ENCODE measurements around the gene PSMB5. TPM values are rescaled to one million over a fixed set of nuclear protein-coding genes. Genes with fewer than 3 reads are reported as not detected.

Gene PSMB5
- total RNA-seq, 3 donors from 2014 or later: 220 to 231 (median 227) TPM

DNA sequence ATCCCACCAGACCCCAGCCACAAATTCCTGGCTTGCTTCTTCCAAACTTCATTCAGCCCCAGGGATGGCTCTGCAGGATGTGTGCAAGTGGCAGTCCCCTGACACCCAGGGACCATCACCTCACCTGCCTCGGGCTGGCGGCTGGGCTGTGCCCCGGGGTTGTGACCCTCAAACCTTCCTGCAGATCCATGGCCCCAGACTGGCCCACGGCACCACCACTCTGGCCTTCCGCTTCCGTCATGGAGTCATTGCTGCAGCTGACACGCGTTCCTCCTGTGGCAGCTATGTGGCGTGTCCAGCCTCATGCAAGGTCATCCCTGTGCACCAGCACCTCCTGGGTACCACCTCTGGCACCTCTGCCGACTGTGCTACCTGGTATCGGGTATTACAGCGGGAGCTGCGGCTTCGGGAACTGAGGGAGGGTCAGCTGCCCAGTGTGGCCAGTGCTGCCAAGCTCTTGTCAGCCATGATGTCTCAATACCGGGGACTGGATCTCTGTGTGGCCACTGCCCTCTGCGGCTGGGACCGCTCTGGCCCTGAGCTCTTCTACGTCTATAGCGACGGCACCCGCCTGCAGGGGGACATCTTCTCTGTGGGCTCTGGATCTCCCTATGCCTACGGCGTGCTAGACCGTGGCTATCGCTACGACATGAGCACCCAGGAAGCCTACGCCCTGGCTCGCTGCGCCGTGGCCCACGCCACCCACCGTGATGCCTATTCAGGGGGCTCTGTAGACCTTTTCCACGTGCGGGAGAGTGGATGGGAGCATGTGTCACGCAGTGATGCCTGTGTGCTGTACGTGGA is 7.7 kb upstream of the PSMB5 start, which contains the start of gene PSMB11:
PSMB11 (plus strand) TSS at position 51 of the 804 bp plus-strand sequence; CDS start at position 65, 14 bp downstream.
- ATAC-seq: no peak
- H3K4me1 Mint-ChIP-seq (ENCODE audit: low read depth): no peaks in the 10 kb centered on the region
- H3K4me3 Mint-ChIP-seq: no peak within 1 kb of the TSS
- no peak for DNase-seq
- no peaks in the 10 kb centered on the region for H3K9me3 Mint-ChIP-seq
- no peaks in the 10 kb centered on the region for H3K36me3 Mint-ChIP-seq (ENCODE audit: insufficient read depth)
- H3K27me3 Mint-ChIP-seq (ENCODE audit: low read depth): peaks cover 2% of the 10 kb centered on the region

DNA sequence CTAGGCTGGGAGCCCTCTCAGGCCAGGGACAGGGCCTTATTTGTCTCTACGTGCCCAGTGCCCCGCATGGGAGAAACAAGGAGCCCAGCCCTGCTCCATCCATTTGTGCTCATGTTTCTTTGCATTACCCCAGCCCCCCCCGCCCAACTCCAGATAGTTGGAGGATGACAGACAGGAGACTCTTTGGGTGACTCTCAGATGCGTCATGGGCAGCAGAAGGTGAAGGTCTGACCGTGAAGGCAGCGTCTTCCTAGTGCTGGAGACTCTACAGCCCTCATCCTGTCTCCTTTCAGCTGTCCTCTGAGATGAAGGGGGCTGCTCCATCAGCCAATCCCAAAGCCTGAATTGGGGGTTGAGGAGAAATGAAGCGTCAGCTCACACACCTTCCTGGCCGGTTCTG is 7.0 kb upstream of the PSMB5 start:
- no peak overlapping the region for H3K4me3 Mint-ChIP-seq
- no peaks in the 10 kb centered on the region for H3K9me3 Mint-ChIP-seq
- no peak for DNase-seq
- no peaks in the 10 kb centered on the region for H3K36me3 Mint-ChIP-seq (ENCODE audit: insufficient read depth)
- H3K4me1 Mint-ChIP-seq (ENCODE audit: low read depth): no peaks in the 10 kb centered on the region
- ATAC-seq: no peak
- no peaks in the 10 kb centered on the region for H3K27me3 Mint-ChIP-seq (ENCODE audit: low read depth)

DNA sequence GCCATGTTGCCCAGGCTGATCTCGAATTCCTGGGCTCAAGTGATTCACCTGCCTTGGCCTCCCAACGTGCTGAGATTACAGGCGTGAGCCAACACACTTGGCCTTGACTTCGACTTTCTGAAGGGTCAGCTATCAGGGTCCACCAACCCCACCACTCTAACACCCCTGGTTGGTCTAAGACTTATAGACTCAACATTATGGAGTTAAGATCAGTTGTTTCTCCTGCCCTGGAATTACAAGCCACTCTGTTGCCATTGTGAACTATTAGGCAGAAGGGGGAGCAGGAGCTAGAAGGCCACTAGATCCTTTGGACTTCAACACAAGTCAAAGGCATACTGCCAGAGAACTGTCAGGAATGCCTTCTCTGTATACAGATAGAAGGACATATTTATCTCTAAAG is 5.4 kb upstream of the PSMB5 start:
- Mint-ChIP-seq H3K27me3 (ENCODE audit: low read depth) (no peaks in the 10 kb centered on the region), H3K9me3 (peaks cover 3% of the 10 kb centered on the region), H3K4me1 (ENCODE audit: low read depth) (peaks cover 4% of the 10 kb centered on the region), H3K4me3 (no peak overlapping the region), H3K36me3 (ENCODE audit: insufficient read depth) (no peaks in the 10 kb centered on the region)
- no peak for DNase-seq
- no peak for ATAC-seq

DNA sequence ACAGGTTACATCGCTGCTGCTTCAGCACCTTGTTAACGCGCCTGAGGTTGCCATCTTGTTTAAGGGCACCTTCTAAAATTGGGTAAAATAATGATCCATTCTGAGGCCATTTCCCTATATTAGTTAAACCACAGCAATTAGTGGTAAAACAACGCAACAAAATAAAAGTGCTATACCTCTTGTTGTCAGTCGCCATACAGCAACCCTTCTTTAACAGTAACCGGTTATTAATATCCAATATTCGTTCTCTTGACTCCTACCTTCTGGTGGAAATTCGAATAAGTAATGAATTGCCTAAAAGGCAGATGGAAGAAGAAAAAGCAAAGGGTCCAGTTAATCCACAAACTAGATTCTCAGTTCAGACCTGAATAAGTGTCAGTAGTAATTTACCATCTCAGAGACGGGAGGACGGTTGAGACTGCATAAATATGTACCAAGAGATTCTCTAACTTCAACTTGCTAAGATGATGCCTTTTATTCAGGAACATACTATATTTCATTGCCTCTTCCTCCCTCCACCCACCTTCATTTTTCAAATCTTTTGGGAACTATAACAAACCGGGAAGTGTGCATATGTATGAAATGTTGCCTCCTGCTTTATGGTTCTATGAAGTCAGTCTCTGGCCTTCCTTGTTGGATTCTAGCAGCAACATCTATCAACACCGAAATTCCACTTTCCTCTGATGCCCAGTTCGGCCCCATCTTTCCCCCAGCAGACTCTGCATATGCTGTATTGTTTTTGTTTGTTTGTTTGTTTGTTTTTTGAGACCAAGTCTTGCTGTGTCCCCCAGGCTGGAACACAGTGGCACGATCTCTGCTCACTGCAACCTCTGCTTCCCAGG is 824 bp upstream of the PSMB5 start:
- Mint-ChIP-seq H3K27me3 (ENCODE audit: low read depth) (no peaks in the 10 kb centered on the region), H3K36me3 (ENCODE audit: insufficient read depth) (peaks cover 16% of the 10 kb centered on the region), H3K4me1 (ENCODE audit: low read depth) (peaks cover 24% of the 10 kb centered on the region), H3K4me3 (peak overlapping the region; percentile 98), H3K9me3 (peaks cover 3% of the 10 kb centered on the region)
- ATAC-seq (no peak), DNase-seq (no peak)

DNA sequence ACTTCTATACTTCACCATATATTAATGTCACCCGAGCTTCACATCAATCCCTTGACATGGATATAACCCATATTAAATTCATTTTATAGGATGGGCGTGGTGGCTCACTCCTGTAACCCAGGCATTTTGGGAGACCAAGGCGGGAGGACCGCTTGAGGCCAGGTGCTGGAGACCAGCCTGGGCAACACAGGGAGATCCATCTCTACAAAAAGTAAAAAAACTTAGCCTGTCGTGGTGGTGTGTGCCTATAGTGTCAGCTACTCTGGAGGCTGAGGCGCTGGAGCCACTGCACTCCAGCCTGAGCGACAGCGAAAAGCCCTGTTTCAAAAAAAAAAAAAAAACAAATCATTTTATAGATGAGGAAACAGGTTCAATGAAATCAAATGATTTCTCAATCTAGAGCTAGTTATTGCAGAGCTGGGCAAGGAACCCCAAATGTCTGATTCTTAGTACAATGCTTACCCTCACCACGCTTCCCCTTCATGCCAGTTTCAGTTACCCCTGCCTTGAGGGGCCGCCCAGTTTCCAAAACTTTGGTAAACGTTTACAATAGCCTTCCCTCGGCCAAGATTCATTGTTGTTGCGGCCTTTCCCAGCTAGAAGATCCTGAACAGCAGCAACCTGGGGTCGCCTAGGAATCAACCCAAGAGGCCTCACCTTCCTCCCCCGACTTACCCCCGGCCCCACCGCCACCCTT is 751 bp downstream of the PSMB5 start:
- DNase-seq: no peak
- Mint-ChIP-seq H3K4me1 (ENCODE audit: low read depth) (peaks cover 31% of the 10 kb centered on the region), H3K9me3 (peaks cover 3% of the 10 kb centered on the region), H3K36me3 (ENCODE audit: insufficient read depth) (peaks cover 22% of the 10 kb centered on the region), H3K4me3 (peak overlapping the region; percentile 98), H3K27me3 (ENCODE audit: low read depth) (no peaks in the 10 kb centered on the region)
- ATAC-seq: peak; percentile 4

DNA sequence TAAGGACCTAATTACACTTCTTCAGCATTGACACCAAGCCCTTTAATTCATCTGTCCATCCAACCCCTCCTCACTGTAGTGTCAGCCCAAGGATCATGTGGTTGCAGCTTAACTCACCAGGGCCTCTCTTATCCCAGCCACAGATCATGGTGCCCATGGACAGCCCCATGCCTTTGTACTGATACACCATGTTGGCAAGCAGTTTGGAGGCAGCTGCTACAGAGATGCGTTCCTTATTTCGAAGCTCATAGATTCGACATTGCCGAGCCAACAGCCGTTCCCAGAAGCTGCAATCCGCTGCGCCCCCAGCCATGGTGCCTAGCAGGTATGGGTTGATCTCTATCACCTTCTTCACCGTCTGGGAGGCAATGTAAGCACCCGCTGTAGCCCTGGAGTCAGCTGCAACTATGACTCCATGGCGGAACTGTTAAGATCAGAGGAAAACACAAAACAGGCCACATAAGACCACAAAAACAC is 1.4 kb downstream of the PSMB5 start:
- no peak for ATAC-seq
- peaks cover 3% of the 10 kb centered on the region for H3K9me3 Mint-ChIP-seq
- peak overlapping the region; percentile 98 for H3K4me3 Mint-ChIP-seq
- H3K27me3 Mint-ChIP-seq (ENCODE audit: low read depth): no peaks in the 10 kb centered on the region
- H3K36me3 Mint-ChIP-seq (ENCODE audit: insufficient read depth): peaks cover 27% of the 10 kb centered on the region
- peaks cover 36% of the 10 kb centered on the region for H3K4me1 Mint-ChIP-seq (ENCODE audit: low read depth)
- DNase-seq: no peak

DNA sequence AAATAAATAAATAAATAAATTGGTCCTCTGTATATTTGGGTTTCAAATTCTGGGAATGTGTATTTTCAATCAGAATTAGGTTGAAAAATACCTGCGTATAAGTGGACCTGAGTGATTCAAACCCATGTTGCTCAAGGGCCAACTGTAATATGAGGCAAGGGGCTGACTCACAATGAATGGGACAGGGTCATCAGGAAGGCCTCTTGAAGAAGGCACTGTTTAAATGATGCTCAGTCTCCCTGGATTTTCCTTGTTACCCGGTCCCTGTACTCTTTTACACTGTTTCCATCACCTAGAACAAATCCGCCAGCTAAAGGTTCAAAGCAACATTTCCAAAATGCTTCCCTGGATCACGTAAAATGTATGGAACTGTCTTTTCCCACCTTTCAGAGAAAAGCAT is 3.8 kb downstream of the PSMB5 start:
- no peaks in the 10 kb centered on the region for H3K27me3 Mint-ChIP-seq (ENCODE audit: low read depth)
- DNase-seq: no peak
- H3K4me1 Mint-ChIP-seq (ENCODE audit: low read depth): peaks cover 46% of the 10 kb centered on the region
- H3K36me3 Mint-ChIP-seq (ENCODE audit: insufficient read depth): peaks cover 38% of the 10 kb centered on the region
- no peak for ATAC-seq
- peaks cover 3% of the 10 kb centered on the region for H3K9me3 Mint-ChIP-seq
- peak overlapping the region; percentile 53 for H3K4me3 Mint-ChIP-seq

DNA sequence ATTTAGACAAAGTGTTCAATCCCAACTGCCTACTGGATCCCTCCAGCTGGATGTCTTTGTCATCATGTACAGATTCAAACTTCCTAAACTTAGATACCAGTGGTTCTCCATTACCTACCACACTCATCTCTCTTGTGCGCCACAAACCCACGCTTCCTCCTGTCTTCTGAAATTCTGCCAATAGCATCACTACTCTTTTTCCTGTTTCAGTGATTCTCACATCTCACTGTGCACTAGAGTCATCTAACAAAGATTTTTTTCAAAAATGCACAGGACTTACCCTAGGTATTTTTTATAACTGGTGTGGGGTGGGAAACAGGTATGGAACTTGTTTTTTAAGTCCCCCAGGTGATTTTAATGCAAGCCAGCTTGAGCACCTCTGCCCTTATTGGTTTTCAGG is 5.9 kb downstream of the PSMB5 start:
- H3K36me3 Mint-ChIP-seq (ENCODE audit: insufficient read depth): peaks cover 56% of the 10 kb centered on the region
- H3K4me1 Mint-ChIP-seq (ENCODE audit: low read depth): peaks cover 53% of the 10 kb centered on the region
- no peaks in the 10 kb centered on the region for H3K9me3 Mint-ChIP-seq
- H3K4me3 Mint-ChIP-seq: peak overlapping the region; percentile 58
- ATAC-seq (peak; percentile 69 to 75), DNase-seq (no peak)
- H3K27me3 Mint-ChIP-seq (ENCODE audit: low read depth): no peaks in the 10 kb centered on the region

DNA sequence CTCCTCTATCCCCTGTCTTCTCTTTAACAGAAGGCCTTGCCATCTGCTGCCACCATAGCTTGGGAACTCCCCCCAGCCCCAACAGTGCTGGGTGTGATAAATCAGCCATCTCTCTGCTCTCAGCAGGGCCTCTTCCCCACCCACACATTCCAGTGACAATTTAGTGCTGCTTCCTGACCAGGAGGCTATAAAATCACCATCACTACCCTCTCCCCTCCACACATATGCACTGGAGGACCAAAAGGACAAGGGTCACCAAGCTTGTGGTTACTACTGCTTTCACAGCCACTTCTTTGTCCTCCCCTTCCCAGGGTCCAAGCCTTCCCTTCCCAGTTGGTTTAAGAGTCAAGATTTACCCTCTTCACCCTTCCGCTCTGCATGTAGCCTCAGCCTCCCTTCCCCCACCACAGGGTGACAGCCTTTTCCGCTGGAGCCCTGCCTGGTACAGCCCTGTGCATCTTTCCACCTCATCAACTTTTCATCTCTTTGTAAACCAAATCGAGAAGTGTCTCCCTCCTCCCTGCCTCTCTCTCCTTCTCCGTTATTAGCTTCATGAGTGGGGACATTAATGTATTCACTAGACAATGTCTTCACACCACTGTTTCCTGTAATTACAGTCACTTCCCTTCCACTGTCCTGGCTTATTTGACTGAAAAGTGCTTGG is 9.4 kb downstream of the PSMB5 start:
- H3K4me1 Mint-ChIP-seq (ENCODE audit: low read depth): peaks cover 60% of the 10 kb centered on the region
- peaks cover 41% of the 10 kb centered on the region for H3K36me3 Mint-ChIP-seq (ENCODE audit: insufficient read depth)
- no peaks in the 10 kb centered on the region for H3K9me3 Mint-ChIP-seq
- ATAC-seq (peak; percentile 33 to 42), DNase-seq (no peak)
- no peak overlapping the region for H3K4me3 Mint-ChIP-seq
- no peaks in the 10 kb centered on the region for H3K27me3 Mint-ChIP-seq (ENCODE audit: low read depth)

DNA sequence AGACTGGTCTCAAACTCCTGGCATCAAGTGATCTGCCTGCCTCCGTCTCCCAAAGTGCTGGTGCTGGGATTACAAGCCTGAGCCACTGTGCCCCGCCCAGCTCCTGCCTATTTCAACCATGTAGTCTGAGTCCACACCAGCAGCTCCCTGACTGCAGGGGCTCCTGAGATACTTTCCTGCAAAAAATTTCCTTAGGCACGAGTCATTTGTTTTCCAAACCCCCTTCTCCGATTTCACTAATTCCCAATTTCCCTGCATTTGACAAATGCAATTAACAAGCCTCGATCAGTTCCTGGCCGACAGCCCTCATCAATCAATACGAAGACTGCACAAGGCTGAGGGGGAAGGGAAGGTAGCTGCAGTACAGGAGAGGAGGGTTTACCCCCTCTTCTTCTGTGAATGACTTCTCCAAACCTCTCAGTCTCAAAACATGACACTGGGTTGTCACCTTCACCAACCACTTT is 10.1 kb downstream of the PSMB5 start:
- Mint-ChIP-seq H3K36me3 (ENCODE audit: insufficient read depth) (peaks cover 41% of the 10 kb centered on the region), H3K4me3 (no peak overlapping the region), H3K9me3 (no peaks in the 10 kb centered on the region), H3K4me1 (ENCODE audit: low read depth) (peaks cover 62% of the 10 kb centered on the region), H3K27me3 (ENCODE audit: low read depth) (no peaks in the 10 kb centered on the region)
- ATAC-seq (peak in 1 of 2 donors; percentile 46), DNase-seq (no peak)

DNA sequence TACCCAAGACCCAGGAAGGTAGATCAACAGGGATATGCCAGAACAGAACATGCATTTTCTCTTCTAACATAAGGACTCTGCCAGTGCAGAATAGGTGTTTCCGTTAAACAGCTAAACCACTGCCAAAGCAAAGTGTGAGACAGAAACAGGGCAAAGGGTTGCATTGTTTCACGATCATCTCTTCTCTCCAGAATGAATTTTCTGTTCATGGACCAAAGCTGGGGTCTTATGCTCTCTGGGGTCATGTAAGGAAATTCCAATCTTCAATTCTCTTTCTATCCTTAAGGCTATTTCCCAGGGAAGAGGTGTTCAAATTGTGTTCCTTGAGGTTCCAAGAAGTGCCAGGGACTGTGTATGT is 10.9 kb downstream of the PSMB5 start:
- Mint-ChIP-seq H3K9me3 (no peaks in the 10 kb centered on the region), H3K4me3 (no peak overlapping the region), H3K27me3 (ENCODE audit: low read depth) (no peaks in the 10 kb centered on the region), H3K4me1 (ENCODE audit: low read depth) (peaks cover 54% of the 10 kb centered on the region), H3K36me3 (ENCODE audit: insufficient read depth) (peaks cover 33% of the 10 kb centered on the region)
- ATAC-seq: no peak
- DNase-seq: no peak

DNA sequence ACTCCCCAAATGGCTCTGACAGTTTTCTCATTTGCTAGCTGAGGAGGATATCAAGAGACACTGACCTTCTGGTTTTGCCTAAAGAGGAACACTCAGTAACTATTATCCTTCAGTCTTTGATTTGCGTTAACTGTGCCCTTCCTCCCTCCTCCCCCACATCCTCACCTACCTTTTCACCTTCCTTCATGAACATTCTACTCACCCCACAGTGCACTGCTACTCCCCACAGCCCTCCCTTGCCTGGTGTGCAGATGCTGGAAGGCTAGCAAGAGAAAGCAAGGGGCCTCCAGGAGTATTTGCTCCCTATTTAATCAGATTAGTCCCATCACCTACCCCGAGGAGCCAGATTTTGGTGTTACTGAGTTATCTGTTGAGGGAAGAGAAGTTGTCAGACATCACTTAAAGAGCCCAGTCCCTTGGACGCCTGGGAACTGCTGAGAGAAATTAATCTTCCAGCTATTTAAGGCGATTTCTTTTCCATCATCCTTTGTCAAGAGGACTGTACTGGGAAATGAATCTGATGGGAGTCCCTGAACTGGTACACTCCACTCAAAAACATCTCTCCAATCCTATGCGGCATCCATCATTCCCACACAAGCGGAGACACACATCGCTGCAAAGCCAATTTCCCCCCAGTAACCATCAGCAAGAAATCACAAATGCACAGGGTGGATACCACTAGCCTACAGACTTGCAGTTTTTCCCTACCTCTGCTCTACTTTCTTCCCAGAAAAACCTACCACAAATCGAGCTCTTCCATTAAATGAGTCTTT is 11.5 kb downstream of the PSMB5 start:
- no peaks in the 10 kb centered on the region for H3K27me3 Mint-ChIP-seq (ENCODE audit: low read depth)
- H3K4me3 Mint-ChIP-seq: peak overlapping the region; percentile 9
- peaks cover 50% of the 10 kb centered on the region for H3K4me1 Mint-ChIP-seq (ENCODE audit: low read depth)
- no peaks in the 10 kb centered on the region for H3K9me3 Mint-ChIP-seq
- H3K36me3 Mint-ChIP-seq (ENCODE audit: insufficient read depth): peaks cover 29% of the 10 kb centered on the region
- ATAC-seq (peak in 1 of 2 donors; percentile 32), DNase-seq (no peak)

DNA sequence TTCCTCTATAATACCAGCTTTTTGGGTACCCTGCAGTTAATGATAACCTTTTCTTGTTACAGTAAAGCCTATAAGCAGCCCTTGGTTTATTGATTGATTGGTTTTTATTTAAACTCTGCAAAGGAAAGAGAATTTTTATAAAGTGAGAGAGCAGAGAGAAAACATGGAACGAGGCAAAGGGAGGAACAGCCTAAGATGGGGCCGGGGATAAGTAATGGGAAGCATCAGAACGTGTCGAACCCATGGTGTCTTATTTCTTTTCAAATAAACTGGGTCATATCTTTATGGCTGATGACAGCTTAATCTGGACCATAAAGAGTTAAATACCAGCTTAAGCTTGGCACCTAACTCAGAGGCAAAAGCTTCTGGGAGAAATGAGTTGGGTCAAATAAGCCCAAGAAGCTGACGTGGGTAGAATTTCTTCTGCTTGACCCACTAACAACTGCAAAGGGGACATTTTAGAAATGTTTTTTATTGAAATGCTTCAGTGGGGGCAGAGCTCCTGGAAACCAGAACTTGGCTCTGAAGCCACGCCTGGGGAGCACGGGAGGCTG is 12.7 kb downstream of the PSMB5 start:
- no peak overlapping the region for H3K4me3 Mint-ChIP-seq
- H3K36me3 Mint-ChIP-seq (ENCODE audit: insufficient read depth): peaks cover 22% of the 10 kb centered on the region
- ATAC-seq (no peak), DNase-seq (no peak)
- no peaks in the 10 kb centered on the region for H3K27me3 Mint-ChIP-seq (ENCODE audit: low read depth)
- peaks cover 43% of the 10 kb centered on the region for H3K4me1 Mint-ChIP-seq (ENCODE audit: low read depth)
- H3K9me3 Mint-ChIP-seq: no peaks in the 10 kb centered on the region
